Endothelial cell of umbilical vein (primary cell): ENCODE measurements around the gene TRPM3. TPM values are rescaled to one million over a fixed set of nuclear protein-coding genes. Genes with fewer than 3 reads are reported as not detected.

Source experiments
- BruUV-seq: library from RNA; stranded (reverse); fragments of 400-500 nt; replicated peaks from 2 replicates; lab custom pipeline; 2021; lab: Mats Ljungman, UMichigan
- CTCF ChIA-PET: fragments of 300-600, 350-600 bp; sonication (Branson Sonifier 250); formaldehyde crosslinking; loops from one replicate; lab custom pipeline; 2021; ENCODE audit warnings: antibody characterized with exemption, inconsistent platforms; lab: Charles Lee
- POLR2A ChIA-PET: fragments of 300-600, 350-600 bp; sonication (Branson Sonifier 250); formaldehyde crosslinking; loops from one replicate; lab custom pipeline; 2021; ENCODE audit warnings: antibody characterized with exemption, inconsistent platforms; lab: Charles Lee
- DNase-seq: peaks from one replicate; pipeline ENCODE4 v3.0.0-alpha.2; 2011; ENCODE audit warnings: low read depth, low spot score
- FAIRE-seq: peaks from 2 replicates; lab custom pipeline; 2011; peaks lifted over from hg19 to GRCh38; lab: Jason Lieb, UNC
- H2AFZ ChIP-seq: 2 replicates; pipeline ENCODE4 v1.6.0; 2012; ENCODE audit warnings: low read depth, low read length, control low read depth, inconsistent platforms
- H3K27ac ChIP-seq: 2 replicates; pipeline ENCODE4 v1.5.1; 2011; ENCODE audit warnings: low read depth, mild to moderate bottlenecking, control low read depth, low read length, moderate library complexity; ENCODE audit not compliant: insufficient read depth
- H3K27me3 ChIP-seq, 2 experiments: 2 replicates each; pipeline versions ENCODE4 v1.6.0 to v1.6.1; 2011; ENCODE audit warnings: low read length in 2 of 2, mixed read lengths in 1 of 2; ENCODE audit not compliant: control insufficient read depth in 2 of 2, insufficient read depth in 2 of 2
- H3K36me3 ChIP-seq, 2 experiments: 2 replicates in 1 of 2; 3 replicates in 1 of 2; pipeline ENCODE4 v1.5.1; 2011; ENCODE audit warnings: low read length in 2 of 2, mild to moderate bottlenecking in 1 of 2, moderate library complexity in 1 of 2; ENCODE audit not compliant: control insufficient read depth in 2 of 2, insufficient read depth in 2 of 2; ENCODE audit errors: extremely low read depth in 1 of 2
- H3K4me1 ChIP-seq: 3 replicates; pipeline ENCODE4 v1.5.1; 2011; ENCODE audit warnings: mild to moderate bottlenecking, low read length; ENCODE audit not compliant: control insufficient read depth, insufficient read depth; ENCODE audit errors: extremely low read depth
- H3K4me2 ChIP-seq: 2 replicates; pipeline ENCODE4 v1.6.1; 2011; ENCODE audit warnings: low read length, control low read depth, mixed read lengths; ENCODE audit not compliant: insufficient read depth
- H3K4me3 ChIP-seq, 3 experiments: fragments of 200-600 bp in 1 of 3; sonication (generic), shearing (Covaris generic) in 1 of 3; replicated peaks in 1 of 3; 2 replicates each; pipeline ENCODE4 v1.5.1; 2011 to 2016; ENCODE audit warnings: control low read depth in 3 of 3, low read length in 3 of 3, mild to moderate bottlenecking in 2 of 3, inconsistent platforms in 1 of 3, low read depth in 1 of 3, moderate library complexity in 1 of 3; ENCODE audit not compliant: insufficient read depth in 1 of 3
- H3K79me2 ChIP-seq: 2 replicates; pipeline ENCODE4 v1.6.0; 2012; ENCODE audit warnings: low read length, inconsistent platforms; ENCODE audit not compliant: control insufficient read depth, insufficient read depth
- H3K9ac ChIP-seq: replicated peaks from 2 replicates; pipeline ENCODE3; 2011; ENCODE audit warnings: low read length, control low read depth; ENCODE audit not compliant: insufficient read depth; ENCODE audit errors: extremely low read depth
- H3K9me1 ChIP-seq: replicated peaks from 3 replicates; pipeline ENCODE4 v1.6.0; 2011; ENCODE audit warnings: mild to moderate bottlenecking, low read length; ENCODE audit not compliant: control insufficient read depth, insufficient read depth; ENCODE audit errors: extremely low read depth
- H3K9me3 ChIP-seq: replicated peaks from 2 replicates; pipeline ENCODE4 v1.5.1; 2012; ENCODE audit warnings: low read length, inconsistent platforms; ENCODE audit not compliant: control insufficient read depth, insufficient read depth
- H4K20me1 ChIP-seq: replicated peaks from 2 replicates; pipeline ENCODE3; 2011; ENCODE audit warnings: mild to moderate bottlenecking, low read length; ENCODE audit not compliant: control insufficient read depth, insufficient read depth; ENCODE audit errors: extremely low read depth
- CTCF ChIP-seq, 2 donors: IDR thresholded peaks; 1 replicate in 1 of 2; 2 replicates in 1 of 2; pipeline ENCODE4 v1.5.1; 2011; ENCODE audit warnings: low read length in 2 of 2, mild to moderate bottlenecking in 2 of 2, moderate library complexity in 2 of 2, control low read depth in 1 of 2, inconsistent platforms in 1 of 2, low read depth in 1 of 2; ENCODE audit not compliant: insufficient read depth in 1 of 2; ENCODE audit errors: extremely low read depth in 1 of 2
- EZH2 ChIP-seq: IDR thresholded peaks from 2 replicates; pipeline ENCODE4 v1.6.1; 2012; ENCODE audit warnings: borderline replicate concordance, low read depth, mild to moderate bottlenecking, moderate library complexity, low read length, inconsistent platforms; ENCODE audit not compliant: severe bottlenecking
- FOS ChIP-seq: IDR thresholded peaks from 2 replicates; pipeline ENCODE4 v1.6.1; 2011; ENCODE audit warnings: mild to moderate bottlenecking, low read length, moderate library complexity, borderline replicate concordance; ENCODE audit not compliant: insufficient read depth
- GATA2 ChIP-seq: IDR thresholded peaks from 2 replicates; pipeline ENCODE4 v1.7.0; 2011; ENCODE audit warnings: low read depth, mild to moderate bottlenecking, moderate library complexity, mixed read lengths, low read length; ENCODE audit not compliant: insufficient read length, insufficient read depth
- JUN ChIP-seq: IDR thresholded peaks from 2 replicates; pipeline ENCODE4 v1.6.1; 2011; ENCODE audit warnings: borderline replicate concordance, low read depth; ENCODE audit not compliant: insufficient read length, insufficient read depth
- MAX ChIP-seq: IDR thresholded peaks from 2 replicates; pipeline ENCODE4 v1.6.1; 2011; ENCODE audit not compliant: insufficient read depth, insufficient read length
- MYC ChIP-seq: IDR thresholded peaks from one replicate; pipeline ENCODE4 v1.6.1; 2011; ENCODE audit warnings: mild to moderate bottlenecking, low read depth, low read length
- POLR2A ChIP-seq: IDR thresholded peaks from 2 replicates; pipeline ENCODE4 v1.6.1; 2012; ENCODE audit warnings: low read depth, mild to moderate bottlenecking, control low read depth, low read length
- POLR2AphosphoS5 ChIP-seq: IDR thresholded peaks from 2 replicates; pipeline ENCODE4 v1.6.1; 2012; ENCODE audit warnings: low read depth, mild to moderate bottlenecking, control low read depth, low read length, moderate library complexity; ENCODE audit not compliant: insufficient read depth
- dilution Hi-C: fragments of 300-500 bp; cut with MboI; formaldehyde crosslinking; loops from one replicate; pipeline ENCODE4 v1.15.0; 2019; ENCODE audit warnings: low sequenced_read_pairs; ENCODE audit not compliant: extremely low pct_ligation_motif_present
- intact Hi-C: fragments of 100-400 bp; cut with micrococcal nuclease; formaldehyde crosslinking; loops from one replicate; pipeline ENCODE4 v1.10.0; 2022
- polyA plus RNA-seq, 4 experiments: library from polyadenylated mRNA; depleted of rRNA in 3 of 4; stranded (reverse) in 3 of 4; unstranded in 1 of 4; fragments of >200 nt; gene quantifications; 2 replicates each; pipeline versions ENCODE4 v1.2.1 to v1.2.3, GENCODE V29; 2011 to 2012; ENCODE audit warnings: missing spikeins in 1 of 4
- total RNA-seq: library from RNA; stranded (reverse); gene quantifications from 2 replicates; pipeline ENCODE4 v1.2.3, GENCODE V29; 2021

The TRPM3 gene
- total and polyA plus RNA-seq, 2 donors (not counting 3 experiments of a cell fraction or from before 2014, with no cell fraction given): 0.17 to 0.33 TPM

GRCh38 chr9:70668751-70669150 lies 452.7 kb downstream of the TRPM3 start:
- Histone ChIP-seq H2AFZ (no peak overlapping the region), H3K9ac (no peak overlapping the region), H3K79me2 (no peaks in the 10 kb centered on the region), H3K27me3 (no peaks in the 10 kb centered on the region), H3K4me1 (no peaks in the 10 kb centered on the region), H3K4me3 (no peak overlapping the region), H3K36me3 (no peaks in the 10 kb centered on the region), H3K9me3 (no peaks in the 10 kb centered on the region), H3K9me1 (no peaks in the 10 kb centered on the region), H3K27ac (no peak overlapping the region), H3K4me2 (no peak overlapping the region), H4K20me1 (no peaks in the 10 kb centered on the region)
- POLR2A ChIA-PET: no interaction called here
- no peak for FAIRE-seq
- BruUV-seq: no TSS peak
- TF ChIP-seq JUN (no peak), POLR2A (no peak), MYC (no peak), GATA2 (no peak), FOS (no peak), CTCF (IDR thresholded peaks at IDR 0.05; ENCODE audit: extremely low read depth in 1 of 2, insufficient read depth in 1 of 2, low read depth in 1 of 2, low read length in 2 of 2) (no peak), POLR2AphosphoS5 (no peak), EZH2 (no peak), MAX (no peak)
- CTCF ChIA-PET: interaction anchor here (0.7 to 1.0 kb wide), 2 partner anchors 9 to 28 kb away, joined by 3 to 5 read pairs; no protein-coding TSS in a partner anchor
- no peak for DNase-seq
- dilution Hi-C loops: no loop called here
- intact Hi-C loops: no loop called here
